Measurements from ENCODE around the gene PLIN3.
"Not testable (repeated sequence)": the region's sequence is repeated elsewhere in the genome, so short reads cannot be mapped to it uniquely, and the experiment has no call there.

PLIN3 gene, protein sequence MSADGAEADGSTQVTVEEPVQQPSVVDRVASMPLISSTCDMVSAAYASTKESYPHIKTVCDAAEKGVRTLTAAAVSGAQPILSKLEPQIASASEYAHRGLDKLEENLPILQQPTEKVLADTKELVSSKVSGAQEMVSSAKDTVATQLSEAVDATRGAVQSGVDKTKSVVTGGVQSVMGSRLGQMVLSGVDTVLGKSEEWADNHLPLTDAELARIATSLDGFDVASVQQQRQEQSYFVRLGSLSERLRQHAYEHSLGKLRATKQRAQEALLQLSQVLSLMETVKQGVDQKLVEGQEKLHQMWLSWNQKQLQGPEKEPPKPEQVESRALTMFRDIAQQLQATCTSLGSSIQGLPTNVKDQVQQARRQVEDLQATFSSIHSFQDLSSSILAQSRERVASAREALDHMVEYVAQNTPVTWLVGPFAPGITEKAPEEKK

DNA sequence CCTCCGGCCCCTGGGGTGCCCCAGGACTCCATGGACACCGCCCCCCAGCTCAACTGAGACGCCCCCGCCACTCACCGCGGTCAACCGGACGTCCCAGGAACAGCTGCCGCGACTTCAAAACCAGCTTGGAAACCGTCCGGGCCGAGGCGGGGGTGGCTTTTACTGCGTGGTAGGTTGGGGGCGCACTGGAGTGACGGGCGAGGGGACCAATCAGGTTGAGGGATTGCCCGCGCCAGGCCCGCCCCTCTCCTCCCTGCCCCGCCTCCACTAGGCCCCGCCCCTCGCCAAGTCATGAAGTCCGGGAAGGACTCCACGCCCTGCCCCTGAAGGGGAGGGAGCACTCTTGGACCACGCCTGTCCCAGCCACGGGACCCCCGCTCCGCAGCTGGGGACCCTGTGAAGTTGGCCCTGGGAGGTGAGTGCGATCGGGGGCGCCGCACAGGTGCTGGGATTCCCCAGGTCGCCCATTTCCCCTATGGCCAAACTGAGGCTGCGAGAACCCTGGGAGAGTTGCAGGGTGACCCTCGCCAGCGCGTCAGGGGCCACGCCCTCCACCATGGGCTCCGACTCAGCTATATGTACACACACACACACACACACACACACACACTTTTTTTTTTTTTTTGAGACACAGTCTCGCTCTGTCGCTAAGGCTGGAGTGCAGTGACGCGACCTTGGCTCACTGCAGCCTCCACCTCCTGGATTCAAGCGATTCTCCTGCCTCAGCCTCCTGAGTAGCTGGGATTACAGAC lies at the start of gene PLIN3:
Gene PLIN3, minus strand, starts transcription at position 134 of the 752 bp plus-strand sequence. CDS start 6,273 bp downstream, outside the sequence.
- peak; percentile 87 for DNase-seq

DNA sequence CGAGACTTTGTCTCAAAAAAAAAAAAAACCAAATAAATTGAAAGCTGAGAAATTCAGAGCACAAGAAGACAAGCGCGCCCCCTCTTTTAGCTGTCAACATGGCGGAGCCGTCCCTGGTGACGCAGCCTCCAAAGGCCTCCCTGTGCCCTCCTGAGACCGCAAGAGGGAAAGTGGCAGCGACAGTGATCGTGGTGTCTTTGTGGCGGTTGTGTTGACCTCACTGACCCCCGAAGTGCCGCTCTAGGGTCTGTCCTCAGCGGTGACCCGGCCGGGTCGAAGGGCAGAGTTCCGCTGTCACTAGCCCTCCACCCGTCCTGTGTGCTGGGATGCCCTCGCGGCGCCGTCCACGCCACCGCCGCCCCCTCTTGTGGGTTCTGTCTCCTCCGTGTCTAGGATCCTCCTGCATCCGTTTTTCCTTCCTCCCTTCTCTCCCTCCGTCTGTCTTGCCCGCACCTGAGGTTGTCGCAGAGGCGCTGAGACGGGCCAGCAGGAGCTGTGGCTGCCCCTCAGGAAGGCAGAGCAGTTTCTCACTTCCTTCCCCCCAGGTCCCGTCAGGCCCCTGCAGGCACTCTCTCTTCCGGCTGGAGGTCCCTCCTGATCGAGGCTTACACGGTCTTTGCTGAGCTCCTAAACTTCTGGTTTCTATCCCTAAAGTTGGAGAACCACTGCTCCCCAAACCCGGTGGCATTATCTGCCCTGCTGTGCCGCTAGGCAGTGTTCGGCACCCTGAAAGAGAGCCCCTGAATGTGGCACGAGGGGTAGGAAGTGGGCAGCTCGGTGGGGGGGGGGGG lies 49.0 kb upstream of the PLIN3 start:
- peak; percentile 50 for DNase-seq

DNA sequence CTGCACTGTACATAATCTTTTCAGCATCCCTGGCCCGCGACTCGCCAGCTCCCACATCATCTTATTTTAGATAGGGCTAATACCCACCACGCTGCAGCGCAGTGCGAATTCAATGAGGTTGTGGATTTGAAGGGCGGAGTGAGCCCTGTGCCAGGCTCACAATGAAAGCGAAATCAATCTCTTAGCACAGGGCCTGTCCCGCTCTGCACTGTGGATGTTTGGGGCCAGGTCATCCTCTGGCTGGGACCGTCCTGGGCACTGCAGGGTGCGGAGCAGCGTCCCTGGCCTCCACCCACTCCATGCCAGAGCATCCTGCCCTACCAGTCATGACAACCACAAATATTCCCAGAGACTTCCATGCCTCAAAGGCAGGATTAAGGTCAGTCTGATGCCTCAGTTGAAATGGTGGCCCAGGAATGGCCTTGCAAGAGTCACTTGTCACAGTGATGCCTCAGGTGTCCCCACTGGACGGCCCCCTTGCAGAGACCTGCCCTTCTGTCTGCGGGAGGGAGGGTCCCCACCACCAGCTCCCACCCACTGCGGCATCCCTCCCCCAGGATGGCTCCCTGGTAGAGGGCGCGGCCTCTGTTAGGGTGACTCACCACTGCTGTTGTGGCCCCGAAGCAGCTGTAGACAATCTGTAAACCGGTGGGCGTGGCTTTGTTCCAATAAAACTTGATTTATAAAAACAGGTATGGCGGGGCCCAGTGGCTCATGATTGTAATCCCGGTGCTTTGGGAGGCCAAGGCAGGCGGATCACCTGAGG lies 47.5 kb upstream of the PLIN3 start:
- DNase-seq: peak; percentile 74

DNA sequence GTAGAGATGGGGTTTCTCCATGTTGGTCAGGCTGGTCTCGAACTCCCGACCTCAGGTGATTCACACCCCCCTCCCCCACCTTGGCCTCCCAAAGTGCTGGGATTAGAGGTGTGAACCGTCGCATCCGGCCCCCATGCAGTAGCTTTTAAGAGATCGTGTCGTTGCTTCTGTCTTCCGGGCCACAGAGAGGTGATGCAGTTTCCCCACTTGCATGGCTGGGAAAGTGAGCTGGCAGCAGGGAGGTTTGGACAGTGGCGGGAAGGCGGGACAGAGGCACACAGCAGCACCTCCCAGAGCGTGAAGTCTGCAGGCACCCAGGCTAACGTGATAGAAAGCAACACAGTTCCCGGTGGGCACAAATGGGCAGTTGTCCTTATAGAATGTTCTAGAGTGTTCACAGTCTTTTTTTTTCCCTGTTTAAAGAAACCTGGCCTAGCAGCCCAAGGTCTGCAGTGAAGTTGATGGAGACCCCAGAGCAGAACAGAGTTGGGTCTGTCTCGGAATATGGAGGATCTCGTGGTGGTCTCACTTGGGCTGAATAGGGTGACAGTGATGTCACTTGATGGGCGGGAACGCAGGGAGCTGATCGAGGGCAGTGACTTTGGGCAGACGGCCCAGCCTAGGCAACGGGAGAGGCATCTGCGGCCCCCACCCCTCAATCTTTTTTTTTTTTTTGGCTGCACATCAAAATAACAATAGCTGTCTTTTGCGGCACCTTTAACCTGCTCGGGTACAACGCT lies 46.7 kb upstream of the PLIN3 start:
- DNase-seq: peak; percentile 44

DNA sequence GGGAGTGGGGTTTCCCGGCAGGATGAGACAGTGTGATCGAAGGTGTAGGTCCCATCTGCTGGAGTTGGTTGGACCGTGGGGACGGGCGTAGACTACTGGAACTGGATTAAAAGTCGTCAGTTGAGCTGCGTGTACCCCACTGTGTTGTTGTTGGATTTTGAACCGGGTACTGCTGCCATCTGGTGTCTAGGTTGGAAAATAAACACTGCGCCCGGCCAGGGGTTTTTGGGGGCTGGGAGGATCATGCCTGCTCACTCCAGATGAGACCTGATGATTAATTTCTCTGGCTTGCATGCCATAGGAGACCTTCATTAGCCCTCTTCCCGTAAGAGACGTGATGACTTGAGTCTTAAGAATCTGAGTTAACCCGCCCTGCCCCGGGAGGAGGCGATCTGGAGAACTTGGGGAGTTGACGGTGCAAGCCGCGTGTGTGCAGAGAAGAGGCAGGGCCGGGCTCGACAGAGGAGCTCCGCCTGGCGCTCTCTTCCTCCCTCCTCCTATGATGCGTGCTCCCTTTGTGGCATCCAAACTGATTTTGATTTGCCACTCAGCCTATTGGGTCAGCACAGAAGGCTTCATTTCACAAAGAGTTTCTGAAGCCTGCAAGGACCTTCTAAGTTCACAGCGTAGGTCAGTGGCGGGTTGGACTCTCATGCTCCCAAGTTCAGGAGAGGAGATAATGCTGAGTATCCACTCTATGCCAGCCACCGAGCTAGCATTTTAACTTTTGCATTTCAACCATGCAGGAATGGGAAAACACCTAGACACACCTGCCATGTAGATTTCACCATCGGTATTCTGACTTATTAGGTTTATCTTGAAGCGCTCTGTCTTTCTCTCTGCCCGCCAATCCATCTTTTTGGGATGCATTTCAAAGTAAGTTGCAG lies 44.6 kb upstream of the PLIN3 start:
- DNase-seq: peak; percentile 64

DNA sequence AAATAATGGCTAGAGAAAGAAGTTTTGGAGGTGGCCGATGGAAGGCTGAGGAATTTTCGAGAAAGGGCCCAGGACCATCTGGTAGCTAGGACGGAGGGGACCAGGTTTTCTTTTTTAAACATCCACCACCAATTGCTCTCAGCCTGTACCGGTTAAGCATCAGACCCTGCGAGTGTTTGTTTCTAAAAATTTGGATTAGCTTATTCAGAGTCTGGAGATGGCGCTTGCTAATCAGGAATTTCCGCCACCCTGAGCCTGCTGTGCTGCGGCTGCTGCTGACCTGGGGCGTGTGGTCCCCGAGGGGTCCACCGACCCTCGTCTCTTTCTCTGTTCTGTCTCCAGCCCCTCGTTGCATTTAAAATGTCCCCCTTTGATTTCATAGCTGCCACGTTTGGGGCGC lies 43.8 kb upstream of the PLIN3 start:
- no peak for DNase-seq

DNA sequence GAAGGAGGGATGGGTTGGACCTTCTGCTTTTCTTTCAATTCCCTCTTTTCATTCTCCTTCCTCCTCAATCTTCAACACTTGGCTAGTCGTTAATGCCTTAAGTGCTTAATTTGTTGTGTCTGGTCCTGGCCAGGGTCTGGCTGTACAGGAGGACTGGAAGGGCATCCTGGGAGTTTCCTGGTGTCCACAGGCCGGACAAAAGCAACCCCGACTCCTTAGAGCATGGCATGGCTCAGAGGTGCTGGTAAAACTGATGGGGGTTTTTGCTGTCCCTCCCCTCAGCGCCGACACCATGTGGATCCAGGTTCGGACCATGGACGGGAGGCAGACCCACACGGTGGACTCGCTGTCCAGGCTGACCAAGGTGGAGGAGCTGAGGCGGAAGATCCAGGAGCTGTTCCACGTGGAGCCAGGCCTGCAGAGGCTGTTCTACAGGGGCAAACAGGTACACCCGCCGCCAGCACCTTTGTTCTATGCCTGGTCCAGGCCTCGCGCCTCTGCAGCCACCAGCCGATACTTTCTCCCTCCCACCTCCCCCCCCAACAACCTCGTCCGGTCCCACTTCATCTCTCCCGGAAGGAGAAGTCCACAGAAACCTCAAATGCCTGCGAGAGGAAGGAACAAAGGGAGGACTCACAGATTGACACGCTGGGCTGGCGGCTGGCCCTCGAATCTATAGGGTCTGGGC lies 43.3 kb upstream of the PLIN3 start:
- no peak for DNase-seq

DNA sequence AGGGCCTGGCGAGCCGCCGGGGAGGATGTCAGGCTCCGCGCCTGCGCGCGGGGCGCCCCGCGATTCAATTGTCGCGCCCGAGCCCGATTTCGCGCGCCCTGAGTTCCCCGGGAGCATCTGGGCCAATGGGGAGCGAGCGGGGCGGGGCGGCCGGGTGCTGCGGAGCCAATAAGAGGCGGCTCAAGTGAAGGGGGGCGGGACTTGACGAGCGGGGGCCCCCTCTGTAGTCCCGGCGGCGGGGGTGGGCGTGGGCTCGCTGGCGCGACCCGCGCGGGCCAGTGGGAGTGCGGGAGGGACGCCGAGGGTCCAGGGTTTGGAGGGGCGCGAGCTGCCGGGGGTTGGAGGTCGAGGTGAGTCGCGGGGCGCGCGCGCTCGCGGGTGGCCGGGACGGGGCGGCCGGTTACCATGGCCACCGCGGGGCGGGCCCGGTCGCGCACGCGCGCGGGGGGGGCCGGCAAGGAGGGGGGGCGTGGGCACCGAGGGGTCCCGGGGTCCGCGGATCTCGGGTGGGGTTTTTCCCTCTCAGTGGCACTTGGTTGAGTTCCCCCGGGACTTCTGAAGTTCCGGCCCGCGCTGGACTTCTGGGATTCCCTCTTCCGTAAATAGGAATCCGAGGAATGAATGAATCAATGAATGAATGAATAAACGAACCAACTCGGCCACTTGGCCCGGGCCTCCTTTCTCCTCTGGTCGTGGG lies 42.6 kb upstream of the PLIN3 start:
- peak; percentile 91 for DNase-seq

DNA sequence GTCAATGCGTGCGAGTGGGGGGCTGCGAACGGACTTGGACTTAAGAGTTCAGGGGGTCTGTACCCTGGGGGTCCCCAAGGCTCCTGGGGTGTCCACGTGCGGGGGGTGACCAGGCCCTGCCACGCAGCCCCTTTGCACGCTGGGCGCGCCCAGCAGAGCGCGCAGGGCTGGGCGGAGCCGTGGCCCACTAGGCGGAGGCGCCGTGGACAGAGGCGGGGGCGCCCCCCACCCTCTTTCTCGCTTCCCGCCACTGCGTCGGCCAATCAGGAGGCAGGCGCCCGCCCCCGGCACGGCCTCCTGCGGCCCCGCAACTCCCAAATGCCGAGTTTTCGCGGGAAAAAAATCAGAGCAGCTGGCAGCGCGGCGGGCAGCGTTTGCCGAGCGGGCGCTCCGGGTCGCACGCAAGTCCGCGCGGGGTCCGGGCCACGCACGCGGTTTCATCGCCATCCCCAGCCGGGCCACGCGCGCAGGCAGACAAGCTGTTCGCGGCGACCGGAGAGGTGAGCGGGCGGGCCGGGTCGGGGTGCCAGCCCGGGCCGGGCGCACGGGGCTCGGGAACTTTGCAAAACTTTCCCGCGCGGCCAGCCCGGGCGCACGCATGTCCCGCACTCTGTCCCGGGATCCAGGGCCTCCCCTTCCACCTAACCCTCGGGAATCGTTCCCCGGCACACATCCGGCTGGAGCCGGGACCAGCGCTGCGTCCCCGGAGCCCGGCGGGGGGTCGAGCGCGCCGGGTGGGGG lies 41.9 kb upstream of the PLIN3 start, which contains the start of gene UHRF1:
Gene UHRF1, plus strand, starts transcription at position 346 of the 741 bp plus-strand sequence. CDS start 1,385 bp downstream, outside the sequence.
- no peak for DNase-seq

DNA sequence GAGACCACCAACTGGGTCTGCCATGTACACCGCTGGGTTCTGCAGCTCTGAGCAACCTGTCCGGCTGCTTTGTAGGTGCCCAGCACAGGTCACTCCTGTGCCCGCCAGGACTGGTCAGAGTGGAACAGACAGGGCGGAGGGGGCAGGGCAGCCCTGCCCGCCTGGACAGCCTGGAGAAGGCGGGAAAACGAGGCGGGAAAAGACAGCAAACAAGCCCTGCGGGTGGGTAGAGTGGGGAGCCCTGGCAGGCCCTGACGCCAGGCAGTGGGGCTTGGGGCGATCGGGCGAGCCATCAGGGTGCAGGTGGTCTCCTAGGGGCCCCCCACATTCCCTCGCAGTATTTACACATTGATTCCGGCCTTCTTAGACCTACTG lies 41.3 kb upstream of the PLIN3 start:
- DNase-seq: no peak

DNA sequence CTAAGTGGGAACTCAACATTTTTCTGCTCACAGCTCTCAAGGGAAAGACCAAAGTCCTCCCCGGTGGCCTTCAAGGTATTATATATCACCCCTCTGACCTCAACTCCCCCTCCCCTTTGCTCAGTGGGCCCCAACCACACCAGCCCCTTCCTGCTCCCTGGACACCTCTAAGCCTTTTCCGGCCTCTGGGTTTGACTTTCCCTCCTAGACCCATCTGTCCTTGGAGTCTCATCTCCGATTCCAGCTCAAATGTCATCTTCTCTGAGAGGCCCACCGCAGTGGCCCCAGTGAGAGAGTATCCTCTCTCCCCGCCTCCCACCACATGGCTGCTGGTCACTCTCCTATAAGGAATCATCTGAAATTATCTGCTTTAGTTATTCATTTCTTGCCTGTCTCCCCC lies 40.9 kb upstream of the PLIN3 start:
- DNase-seq: no peak

DNA sequence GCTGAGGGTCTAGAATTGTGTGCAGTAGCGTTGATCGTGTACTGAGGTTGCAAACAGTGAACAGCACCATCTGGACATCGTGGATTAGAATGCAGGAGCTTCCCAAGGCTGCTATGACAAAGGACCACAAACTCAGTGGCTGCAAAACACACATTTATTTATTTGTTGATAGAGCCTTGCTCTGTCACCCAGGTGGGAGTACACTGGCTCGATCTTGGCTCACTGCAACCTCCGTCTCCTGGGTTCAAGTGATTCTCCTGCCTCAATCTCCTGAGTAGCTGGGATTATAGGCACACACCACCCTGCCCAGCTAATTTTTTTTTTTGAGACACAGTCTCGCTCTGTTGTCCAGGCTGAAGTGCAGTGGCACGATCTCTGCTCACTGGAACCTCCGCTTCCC lies 39.5 kb upstream of the PLIN3 start:
- DNase-seq: no peak

DNA sequence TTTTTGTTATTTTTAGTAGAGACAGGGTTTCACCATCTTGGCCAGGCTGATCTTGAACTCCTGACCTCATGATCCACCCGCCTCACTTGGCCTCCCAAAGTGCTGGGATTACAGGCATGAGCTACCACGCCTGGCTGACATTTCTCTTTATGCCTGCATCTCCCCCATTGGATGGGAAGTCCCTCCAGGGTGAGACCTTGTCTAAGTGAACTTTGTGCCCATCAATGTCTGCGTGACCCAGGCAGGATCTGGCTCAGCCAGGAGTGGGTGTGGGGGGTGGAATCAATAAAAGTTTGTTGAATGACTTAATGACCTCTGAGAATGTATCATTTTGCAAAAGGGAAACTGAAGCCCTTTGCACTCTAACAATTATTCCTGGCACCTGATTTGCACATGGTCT lies 37.0 kb upstream of the PLIN3 start:
- DNase-seq: no peak

DNA sequence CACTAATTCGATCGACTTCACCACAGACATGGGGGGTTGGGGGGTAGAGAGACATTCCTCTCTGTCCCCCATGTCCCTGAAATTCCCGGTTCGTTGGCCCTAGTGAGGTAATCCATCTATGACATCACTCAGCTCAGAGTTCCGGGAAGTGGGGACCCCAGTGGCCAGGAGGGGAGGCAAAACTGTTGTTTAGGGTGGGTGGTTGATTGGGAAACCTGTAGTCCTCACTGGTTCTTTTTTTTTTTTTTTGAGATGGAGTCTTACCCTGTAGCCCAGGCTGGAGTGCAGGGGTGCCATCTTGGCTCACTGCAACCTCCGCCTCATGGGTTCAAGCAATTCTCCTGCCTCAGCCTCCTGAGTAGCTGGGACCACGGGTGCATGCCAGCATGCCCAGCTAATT lies 35.3 kb upstream of the PLIN3 start, which contains the start of gene ARRDC5:
Gene ARRDC5, minus strand, starts transcription at position 101 of the 400 bp plus-strand sequence. Its CDS starts 71 bp downstream, at position 30.
- no peak for DNase-seq

DNA sequence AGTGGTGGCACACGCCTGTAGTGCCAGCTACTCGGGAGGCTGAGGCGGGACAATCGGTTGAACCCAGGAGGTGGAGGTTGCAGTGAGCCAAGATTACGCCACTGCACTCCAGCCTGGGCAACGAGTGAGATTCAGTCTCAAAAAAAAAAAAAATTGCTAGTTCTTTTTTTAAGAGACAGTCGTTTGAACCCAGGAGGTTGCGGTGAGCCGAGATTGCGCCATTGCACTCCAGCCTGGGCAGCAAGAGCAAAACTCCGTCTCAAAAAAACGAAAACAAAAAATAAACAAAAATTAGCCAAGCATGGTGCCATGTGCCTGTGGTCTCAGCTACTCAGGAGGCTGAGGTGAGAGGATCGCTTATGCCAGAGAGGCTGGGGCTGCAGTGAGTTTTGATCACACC lies 33.4 kb upstream of the PLIN3 start:
- not testable (repeated sequence) for DNase-seq

DNA sequence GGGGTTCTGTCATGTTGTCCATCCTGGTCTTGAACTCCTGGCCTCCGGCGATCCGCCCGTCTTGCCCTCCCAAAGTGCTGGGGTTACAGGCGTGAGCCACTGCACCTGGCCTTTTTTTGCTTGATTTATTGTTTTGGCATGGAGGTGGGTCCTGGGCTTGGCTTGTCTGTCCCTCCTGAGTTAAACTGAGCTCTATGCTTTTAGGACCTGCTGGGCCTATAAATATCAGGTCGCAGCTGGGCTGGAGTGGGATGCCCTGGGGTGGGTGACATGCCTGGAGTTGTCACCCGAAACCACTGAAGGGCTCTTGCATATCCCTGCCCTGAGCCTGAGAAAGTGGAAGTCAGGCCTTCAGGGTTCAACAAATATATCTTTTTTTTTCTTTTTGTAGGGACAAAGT lies 29.7 kb upstream of the PLIN3 start:
- no peak for DNase-seq

DNA sequence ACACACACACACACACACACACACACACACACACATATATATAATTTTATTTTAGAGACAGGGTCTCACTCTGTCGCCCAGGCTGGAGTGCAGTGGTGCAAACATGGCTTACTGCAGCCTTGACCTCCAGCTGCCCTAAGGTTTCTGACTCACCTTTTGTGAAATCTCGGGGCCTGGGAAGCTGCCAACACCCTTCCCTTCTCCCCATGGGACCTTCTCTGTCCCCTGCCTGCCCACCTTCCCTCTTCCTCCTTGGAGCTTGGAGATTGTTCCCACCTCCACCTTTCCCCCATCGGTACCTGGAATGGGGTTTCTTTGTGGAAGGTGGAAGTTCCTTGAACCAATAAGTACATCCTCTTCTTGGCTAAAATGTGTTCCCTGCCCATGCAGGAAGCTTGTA lies 28.9 kb upstream of the PLIN3 start:
- DNase-seq: no peak

DNA sequence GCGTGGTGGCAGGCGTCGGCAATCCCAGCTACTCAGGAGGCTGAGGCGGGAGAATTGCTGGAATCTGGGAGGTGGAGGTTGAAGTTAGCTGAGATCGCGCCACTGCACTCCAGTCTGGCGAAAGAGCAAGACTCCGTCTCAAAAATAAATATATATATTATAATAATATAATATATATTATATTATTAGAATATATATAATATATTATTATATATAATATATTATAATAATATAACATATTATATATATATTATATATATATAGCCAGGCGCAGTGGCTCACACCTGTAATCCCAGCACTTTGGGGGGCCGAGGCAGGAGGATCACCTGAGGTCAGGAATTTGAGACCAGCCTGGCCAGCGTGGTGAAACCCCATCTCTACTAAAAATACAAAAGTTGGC lies 25.5 kb upstream of the PLIN3 start:
- DNase-seq: not testable (repeated sequence)

DNA sequence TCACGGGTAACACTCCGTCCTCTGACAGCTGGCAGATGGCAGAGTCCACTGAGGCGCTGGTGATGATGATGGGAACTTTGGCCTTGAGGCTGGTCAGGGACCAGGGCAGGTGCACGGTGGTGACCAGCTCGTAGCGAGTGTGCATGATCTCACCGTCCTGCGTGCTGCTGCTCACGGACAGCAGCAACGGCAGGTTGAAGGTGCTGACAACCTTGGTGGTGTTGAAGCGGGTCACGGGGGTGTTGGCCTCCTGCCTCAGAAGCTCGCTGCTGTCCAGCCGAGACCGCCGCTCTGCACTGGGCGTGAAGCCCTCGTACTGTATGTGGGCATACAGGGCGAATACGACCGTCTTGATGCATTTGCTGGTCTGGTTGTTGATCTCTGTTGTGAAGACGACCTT lies 23.6 kb upstream of the PLIN3 start:
- DNase-seq: no peak
